SHP77 treated with DMSO at 0.1 percent for 48 hours (cell line): ENCODE results near the gene LRIG2.
"Not testable (repeated sequence)": the region's sequence is repeated elsewhere in the genome, so short reads cannot be mapped to it uniquely, and the experiment has no call there.

ENCODE experiments used
- DNase-seq: peaks from one replicate; lab custom pipeline; 2025; lab: John Stamatoyannopoulos, UW

LRIG2 gene

DNA sequence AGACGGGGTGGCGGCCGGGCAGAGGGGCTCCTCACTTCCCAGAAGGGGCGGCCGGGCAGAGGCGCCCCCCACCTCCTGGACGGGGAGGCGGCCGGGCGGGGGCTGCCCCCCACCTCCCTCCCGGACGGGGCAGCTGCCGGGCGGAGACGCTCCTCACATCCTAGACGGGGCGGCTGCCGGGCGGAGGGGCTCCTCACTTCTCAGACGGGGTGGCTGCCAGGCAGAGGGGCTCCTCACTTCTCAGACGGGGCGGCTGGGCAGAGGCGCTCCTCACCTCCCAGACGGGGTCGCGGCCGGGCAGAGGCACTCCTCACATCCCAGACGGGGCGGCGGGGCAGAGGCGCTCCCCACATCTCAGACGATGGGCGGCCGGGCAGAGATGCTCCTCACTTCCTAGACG is 9.5 kb upstream of the LRIG2 start:
- not testable (repeated sequence) for DNase-seq

- DNase-seq: no peak
These were observed 749 bp upstream of the LRIG2 start for GRCh38 chr1:113072141-113072756.

DNA sequence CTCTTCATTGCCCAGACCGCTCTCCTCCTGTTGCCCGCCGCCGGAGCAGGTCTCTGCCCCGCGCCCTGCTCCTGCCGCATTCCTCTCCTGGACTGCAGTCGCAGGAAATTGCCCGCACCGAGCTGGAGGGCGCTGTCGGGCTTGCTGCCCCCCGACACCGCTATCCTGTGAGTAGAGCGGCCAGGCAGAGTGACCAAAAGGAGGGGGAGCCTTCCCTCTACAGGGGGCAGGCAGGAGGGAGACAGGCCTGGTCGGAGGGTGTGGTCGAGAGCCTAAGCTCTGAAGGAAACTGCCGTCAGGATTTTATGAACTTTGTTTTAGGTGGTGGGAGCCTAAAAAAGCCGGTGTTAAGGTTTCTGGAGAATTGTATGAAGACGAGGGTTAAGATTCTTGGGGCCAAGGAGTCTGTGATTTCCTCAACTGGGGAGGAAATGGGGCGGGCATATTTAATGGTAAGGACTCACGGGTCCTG is 517 bp downstream of the LRIG2 start:
- DNase-seq: no peak

- DNase-seq: no peak
These were observed 1.2 kb downstream of the LRIG2 start for GRCh38 chr1:113074237-113074636.

GRCh38 chr1:113077978-113078377 is 5.0 kb downstream of the LRIG2 start:
- not testable (repeated sequence) for DNase-seq

DNA sequence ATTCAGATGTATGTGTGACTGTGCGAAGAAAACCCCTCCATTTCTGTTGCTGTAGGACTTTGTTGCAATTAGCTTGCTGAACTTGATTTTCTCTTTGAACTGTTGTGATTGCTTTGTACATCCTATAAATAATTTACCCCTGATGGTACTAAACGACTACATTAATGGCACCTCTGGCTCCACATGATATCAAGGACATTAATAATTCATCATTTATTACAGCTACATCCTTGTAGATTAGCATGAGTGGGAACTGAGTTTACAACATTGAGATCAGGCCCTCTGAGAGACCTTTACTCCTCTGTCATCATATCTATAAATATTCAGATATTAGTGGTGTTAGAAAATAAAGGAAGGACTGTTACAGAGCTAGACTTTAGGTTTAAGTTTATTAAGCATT is 13.5 kb downstream of the LRIG2 start:
- DNase-seq: no peak

GRCh38 chr1:113088972-113089371 is 16.0 kb downstream of the LRIG2 start:
- DNase-seq: no peak

- no peak for DNase-seq
These were observed 17.1 kb downstream of the LRIG2 start for GRCh38 chr1:113090051-113090450.

DNA sequence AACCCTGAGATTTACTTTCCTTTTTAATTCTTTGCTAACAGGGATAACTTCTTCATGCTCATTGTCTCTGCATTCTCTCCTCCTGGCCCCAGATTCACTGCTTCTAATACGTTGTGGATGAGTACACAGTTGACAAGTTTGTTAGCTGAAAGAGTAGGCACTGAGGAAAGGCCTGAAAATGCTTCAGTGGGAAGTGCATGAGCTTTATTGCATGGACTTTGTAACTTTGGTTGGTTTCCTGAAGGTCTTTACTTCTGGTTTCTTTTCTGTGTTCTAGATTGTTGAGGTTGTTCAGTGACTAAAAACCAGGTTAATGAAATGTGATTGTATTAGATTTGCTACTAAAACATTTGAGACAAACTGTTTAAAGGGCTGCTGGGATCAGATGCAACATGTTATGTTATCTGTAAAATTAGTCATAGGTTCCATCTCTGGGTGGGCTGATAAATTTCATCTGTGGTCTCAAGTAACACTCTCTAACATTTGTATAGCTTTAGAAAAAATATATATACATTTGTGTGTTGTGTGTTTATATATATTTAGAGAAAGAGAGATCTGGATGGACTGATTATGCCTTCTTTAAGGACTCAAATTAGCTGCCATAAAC is 19.1 kb downstream of the LRIG2 start:
- no peak for DNase-seq

- no peak for DNase-seq
These were observed 21.5 kb downstream of the LRIG2 start for GRCh38 chr1:113094506-113094905.

GRCh38 chr1:113095790-113096455 is 22.9 kb downstream of the LRIG2 start:
- DNase-seq: no peak

- DNase-seq: no peak
These were observed 23.5 kb downstream of the LRIG2 start for GRCh38 chr1:113096493-113096892.

GRCh38 chr1:113101588-113101987 is 28.6 kb downstream of the LRIG2 start:
- no peak for DNase-seq

GRCh38 chr1:113103048-113103447 is 30.1 kb downstream of the LRIG2 start:
- DNase-seq: no peak

DNA sequence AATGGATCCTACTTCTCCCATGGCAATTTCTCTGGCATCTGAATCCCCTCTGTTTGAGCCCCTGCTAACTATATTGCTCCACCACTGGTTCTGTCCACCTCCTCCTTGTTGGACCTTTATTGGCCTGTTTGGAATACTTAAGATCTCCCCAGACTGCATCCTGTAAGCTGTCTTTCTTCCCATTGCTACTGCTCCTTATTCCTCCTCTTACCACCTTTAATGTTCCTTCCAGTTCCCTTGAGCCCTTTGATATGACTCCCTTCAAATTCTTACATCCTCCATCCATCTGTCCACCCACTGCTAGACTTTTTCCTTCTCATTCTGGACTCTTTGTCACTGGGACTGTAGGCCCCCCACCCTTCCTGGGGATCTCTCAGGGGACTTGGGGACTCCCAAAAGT is 31.0 kb downstream of the LRIG2 start:
- DNase-seq: no peak

DNA sequence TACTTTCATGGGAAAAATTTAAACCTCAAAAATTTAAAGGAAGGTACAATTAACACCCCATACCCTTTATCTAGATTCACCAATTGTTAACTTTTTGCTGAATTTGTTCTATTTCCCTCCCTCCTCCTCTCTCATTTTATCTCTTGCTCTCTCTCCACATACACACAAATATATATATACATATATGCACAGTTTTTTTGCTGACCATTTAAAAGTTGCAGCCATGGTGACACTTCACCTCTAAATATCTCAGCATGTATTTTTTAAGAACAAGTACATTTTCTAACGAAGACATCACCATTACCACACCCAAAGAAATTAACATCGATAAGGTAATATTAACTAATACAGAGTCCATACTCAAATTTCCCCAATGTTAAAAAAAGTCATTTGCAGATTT is 33.9 kb downstream of the LRIG2 start:
- no peak for DNase-seq

- DNase-seq: no peak
These were observed 37.0 kb downstream of the LRIG2 start for GRCh38 chr1:113109908-113110554.

DNA sequence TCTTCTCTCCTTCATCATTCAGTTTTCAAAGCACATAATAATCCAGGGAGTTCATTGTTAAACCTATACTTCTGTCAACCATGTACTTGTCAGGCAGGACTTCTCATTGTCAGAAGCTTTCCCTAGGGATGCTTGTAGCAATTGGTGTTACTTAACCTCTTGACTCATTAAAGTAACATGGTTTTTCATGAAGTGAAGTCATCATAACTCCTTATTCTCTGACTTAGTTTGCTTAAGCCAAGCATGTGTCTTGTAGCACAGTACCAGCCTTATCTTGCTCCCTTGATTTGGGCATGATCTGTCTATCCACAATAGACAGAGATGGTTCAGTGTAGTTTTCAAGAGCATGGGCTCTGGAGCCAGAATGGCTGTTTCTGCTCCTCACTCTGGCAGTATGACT is 45.3 kb downstream of the LRIG2 start:
- DNase-seq: no peak

DNA sequence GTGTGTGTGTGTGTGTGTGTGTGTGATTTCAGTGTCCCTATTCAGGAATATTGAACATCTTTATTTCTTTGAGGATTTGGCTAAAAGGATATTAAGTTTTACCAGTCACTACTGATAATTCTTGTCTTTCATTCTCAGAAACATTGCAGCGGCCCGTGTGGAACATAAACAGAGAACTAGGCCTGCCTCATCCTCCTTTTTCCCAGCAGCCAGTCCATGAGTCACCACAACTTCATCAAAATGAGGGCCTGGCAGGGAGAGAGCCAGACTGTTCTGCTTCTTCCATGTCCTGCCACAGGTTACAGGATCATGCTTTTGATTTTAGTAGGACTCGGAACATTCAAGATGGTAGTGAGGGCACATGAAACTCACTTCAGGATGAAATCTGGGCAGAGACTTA is 50.7 kb downstream of the LRIG2 start:
- DNase-seq: no peak

GRCh38 chr1:113124366-113124765 is 51.4 kb downstream of the LRIG2 start:
- DNase-seq: no peak

DNA sequence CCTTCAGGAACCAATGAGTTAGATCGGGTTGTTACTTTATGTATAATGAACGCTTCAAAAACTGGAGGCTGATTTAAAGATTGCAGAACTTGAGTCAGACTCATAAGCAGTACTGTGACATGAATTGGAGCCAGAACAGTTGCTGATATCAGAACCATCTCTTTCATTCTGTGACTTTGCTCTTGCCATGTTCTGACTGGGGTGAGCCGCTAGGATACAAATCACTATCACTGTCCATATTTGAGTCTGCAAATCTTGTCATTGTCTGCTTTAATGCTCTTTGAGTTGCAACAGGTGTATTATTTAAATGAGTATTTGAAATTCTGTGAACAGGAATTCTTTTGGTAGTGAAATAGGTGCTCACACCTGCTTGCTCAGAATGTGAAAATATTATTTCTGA is 52.5 kb downstream of the LRIG2 start:
- DNase-seq: no peak

- no peak for DNase-seq
These were observed 53.2 kb downstream of the LRIG2 start for GRCh38 chr1:113126207-113126606.

DNA sequence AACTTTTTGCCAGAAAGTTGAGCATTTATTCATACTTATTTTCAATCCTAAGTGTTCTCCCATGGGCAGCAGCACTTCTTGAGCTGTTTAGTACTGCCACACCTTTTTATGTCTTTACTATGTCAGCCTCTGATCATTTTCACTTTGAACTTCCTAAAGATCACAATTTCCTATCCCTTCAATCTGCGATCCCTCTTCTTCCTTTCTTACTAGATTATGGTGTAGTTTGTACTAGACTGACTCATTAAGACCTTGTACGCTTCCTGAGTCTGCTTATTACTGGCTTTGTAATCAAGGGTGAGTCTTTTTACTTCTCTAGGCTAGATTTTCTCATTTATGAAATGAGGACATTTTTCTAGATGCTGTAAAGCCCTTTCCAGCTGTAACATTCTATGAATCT is 55.1 kb downstream of the LRIG2 start:
- DNase-seq: no peak
